Activated CD8-positive, alpha-beta T cell treated with anti-CD3 and anti-CD28 coated beads, Interleukin-2, amount 10 ng/mL, durations not matched to agents 7 days and 5 days (primary cell): Measurements from ENCODE around the gene MYORG. TPM values are rescaled to one million over a fixed set of nuclear protein-coding genes. Genes with fewer than 3 reads are reported as not detected.

Experiments
- ATAC-seq: fragments of 150-1000 bp; cut with Tn5 transposase; one replicate; pipeline ENCODE4 v1.10.0; 2021; ENCODE audit warnings: moderate library complexity
- CTCF ChIA-PET: fragments of 350-600 bp; sonication (Branson Sonifier 250); formaldehyde crosslinking; loops from one replicate; lab custom pipeline; 2021; ENCODE audit warnings: antibody characterized with exemption; lab: Charles Lee
- POLR2A ChIA-PET: fragments of 350-600 bp; sonication (Branson Sonifier 250); formaldehyde crosslinking; loops from one replicate; lab custom pipeline; 2021; ENCODE audit warnings: antibody characterized with exemption; lab: Charles Lee
- DNase-seq: peaks from one replicate; pipeline ENCODE4 v3.0.0-alpha.2; 2020
- H3K27ac Mint-ChIP-seq: one replicate; pipeline ENCODE4 v1.8.0; 2021; ENCODE audit warnings: mild to moderate bottlenecking, mixed read lengths
- H3K27me3 Mint-ChIP-seq: one replicate; pipeline ENCODE4 v1.8.0; 2021; ENCODE audit warnings: low read depth, mixed read lengths
- H3K36me3 Mint-ChIP-seq: one replicate; pipeline ENCODE4 v1.8.0; 2021; ENCODE audit warnings: low read depth, mixed read lengths
- H3K4me1 Mint-ChIP-seq: one replicate; pipeline ENCODE4 v1.8.0; 2021; ENCODE audit warnings: low read depth, mixed read lengths
- H3K4me3 Mint-ChIP-seq: one replicate; pipeline ENCODE4 v1.8.0; 2021; ENCODE audit warnings: mild to moderate bottlenecking, mixed read lengths
- H3K9me3 Mint-ChIP-seq: one replicate; pipeline ENCODE4 v1.8.0; 2022; ENCODE audit warnings: mixed read lengths; ENCODE audit not compliant: insufficient read depth
- total RNA-seq, 2 experiments: library from RNA; stranded (reverse); gene quantifications; one replicate each; pipeline ENCODE4 v1.2.3, GENCODE V29; 2021

Gene MYORG
- total RNA-seq, 2 experiments from 2014 or later: 8.8 to 9.1 TPM

- H3K27me3 Mint-ChIP-seq: no peaks in the 10 kb centered on the region
- ChIA-PET CTCF (no interaction called here), POLR2A (no interaction called here)
- DNase-seq (no peak), ATAC-seq (no peak)
- no peak overlapping the region for H3K27ac Mint-ChIP-seq
- H3K4me1 Mint-ChIP-seq: no peaks in the 10 kb centered on the region
- H3K9me3 Mint-ChIP-seq: no peaks in the 10 kb centered on the region
- no peaks in the 10 kb centered on the region for H3K36me3 Mint-ChIP-seq
- no peak overlapping the region for H3K4me3 Mint-ChIP-seq
Observed at GRCh38 chr9:34400686-34401602, 24.2 kb upstream of the MYORG start.

DNA sequence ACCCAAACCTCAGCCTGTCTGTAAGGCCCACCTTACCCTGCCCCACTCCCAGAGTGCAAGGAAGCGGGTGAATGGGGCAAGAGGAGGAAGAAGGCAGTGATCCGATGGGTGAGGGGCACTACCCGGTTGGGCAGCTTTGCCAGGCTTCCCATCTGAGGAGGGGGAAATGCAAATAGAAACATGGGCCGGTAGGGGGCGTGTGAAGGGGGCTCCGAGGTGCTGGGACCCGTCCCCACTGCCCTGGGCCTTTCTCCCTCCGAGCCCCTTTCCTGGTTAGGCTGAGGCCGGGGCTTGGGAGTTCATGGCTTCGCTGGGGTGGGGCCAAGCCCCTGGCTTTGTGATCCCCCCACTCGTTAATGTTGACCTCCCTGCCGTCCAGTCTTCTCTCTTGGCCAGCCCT, 23.6 kb upstream of the MYORG start:
- no peaks in the 10 kb centered on the region for H3K36me3 Mint-ChIP-seq
- H3K27ac Mint-ChIP-seq: no peak overlapping the region
- ChIA-PET CTCF (no interaction called here), POLR2A (no interaction called here)
- H3K4me3 Mint-ChIP-seq: no peak overlapping the region
- ATAC-seq (no peak), DNase-seq (no peak)
- H3K9me3 Mint-ChIP-seq: no peaks in the 10 kb centered on the region
- H3K27me3 Mint-ChIP-seq: no peaks in the 10 kb centered on the region
- H3K4me1 Mint-ChIP-seq: no peaks in the 10 kb centered on the region

- Mint-ChIP-seq H3K36me3 (no peaks in the 10 kb centered on the region), H3K27ac (no peak overlapping the region), H3K9me3 (no peaks in the 10 kb centered on the region), H3K27me3 (no peaks in the 10 kb centered on the region), H3K4me3 (no peak overlapping the region), H3K4me1 (no peaks in the 10 kb centered on the region)
- no peak for ATAC-seq
- DNase-seq: no peak
- ChIA-PET CTCF (no interaction called here), POLR2A (no interaction called here)
Observed at GRCh38 chr9:34399729-34400128, 23.0 kb upstream of the MYORG start.

DNA sequence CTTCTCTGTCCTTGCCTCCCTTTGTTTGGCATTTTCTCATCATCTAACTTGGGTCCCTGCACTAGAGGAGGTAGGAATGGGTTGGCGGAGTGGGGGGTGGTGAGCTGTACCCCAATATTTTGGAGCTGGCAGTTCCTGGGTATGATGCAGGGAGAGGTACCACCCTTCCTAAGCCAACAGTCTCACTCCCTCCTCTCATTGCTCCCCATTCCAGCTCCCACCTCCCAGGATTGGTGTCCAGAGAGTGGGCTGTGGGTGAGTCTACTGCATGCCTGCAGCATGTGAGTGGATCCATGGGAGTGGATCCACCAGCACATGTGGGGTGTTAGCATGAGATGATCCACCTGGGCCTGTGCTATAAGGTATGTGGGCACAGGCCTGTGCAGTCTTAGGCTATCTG, 22.2 kb upstream of the MYORG start:
- no peak overlapping the region for H3K27ac Mint-ChIP-seq
- CTCF ChIA-PET: no interaction called here
- no peak for ATAC-seq

DNA sequence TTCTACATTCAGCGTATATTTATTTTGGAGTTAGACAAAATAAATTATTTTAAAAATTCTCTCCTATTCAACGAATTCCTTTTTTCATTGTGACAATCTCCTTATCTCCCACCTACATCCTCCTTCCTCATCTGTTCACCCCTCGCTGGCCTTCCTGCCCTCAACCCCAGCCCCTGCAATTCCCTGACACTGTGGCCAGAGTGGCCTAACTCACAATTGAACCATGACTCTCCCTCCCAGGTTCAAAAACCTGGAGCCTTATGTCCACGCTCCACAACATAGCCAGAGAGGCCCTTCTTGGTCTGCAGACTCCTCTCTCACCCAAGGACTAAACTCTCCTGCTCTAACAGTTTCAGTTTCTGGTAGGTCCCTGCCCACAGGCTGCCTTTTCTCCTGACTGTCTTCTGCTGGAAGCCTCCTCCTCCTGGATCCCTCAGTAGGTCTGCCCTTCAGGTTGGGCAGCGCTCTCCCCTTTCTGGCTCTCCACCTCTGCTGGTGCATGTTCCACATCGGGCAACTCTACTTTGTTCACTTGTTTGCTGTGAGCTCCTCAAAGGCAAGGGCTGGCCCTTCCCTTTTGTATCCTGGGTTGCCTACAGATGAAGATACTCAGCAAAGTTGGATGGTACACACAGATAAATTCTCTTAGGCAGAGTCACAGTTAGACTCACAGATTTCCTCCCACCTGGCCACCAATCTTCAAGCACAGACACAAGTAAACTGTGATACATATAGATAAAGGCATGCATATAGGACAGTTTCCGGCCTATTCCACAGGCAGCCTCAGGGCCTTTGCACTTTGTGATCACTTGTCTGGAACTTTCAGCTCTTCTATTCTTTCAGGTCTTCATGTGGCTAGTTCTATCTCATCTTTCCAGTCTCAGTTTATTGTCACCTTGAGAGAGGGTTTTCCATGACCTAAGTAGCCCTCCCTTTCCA, 19.8 kb upstream of the MYORG start:
- no peaks in the 10 kb centered on the region for H3K36me3 Mint-ChIP-seq
- DNase-seq: no peak

More for the DNA sequence above, 22.2 kb upstream of the MYORG start:
- Mint-ChIP-seq H3K36me3 (no peaks in the 10 kb centered on the region), H3K4me1 (no peaks in the 10 kb centered on the region), H3K27me3 (no peaks in the 10 kb centered on the region), H3K4me3 (no peak overlapping the region), H3K9me3 (no peaks in the 10 kb centered on the region)
- no peak for DNase-seq
- POLR2A ChIA-PET: no interaction called here

DNA sequence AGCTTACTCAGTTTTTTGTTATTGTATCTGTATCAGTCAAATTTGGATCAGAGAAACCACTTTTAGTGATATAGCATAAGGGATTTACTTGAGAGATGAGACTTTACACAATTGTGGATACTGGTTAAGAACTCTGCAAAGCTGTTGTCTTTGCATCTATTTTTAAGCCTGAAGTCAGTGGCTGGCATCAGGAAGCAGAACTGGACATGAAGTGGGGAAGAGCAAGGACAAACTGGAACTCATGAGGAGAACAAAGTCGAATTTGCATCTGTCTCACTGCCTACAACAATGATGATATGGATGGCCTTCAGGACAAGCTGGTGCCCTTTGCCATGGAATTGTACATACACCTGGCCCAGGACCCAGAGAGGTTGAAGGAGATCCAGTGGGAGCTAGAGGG, 15.8 kb upstream of the MYORG start:
- H3K36me3 Mint-ChIP-seq: no peaks in the 10 kb centered on the region
- no peak for DNase-seq
- H3K4me1 Mint-ChIP-seq: no peaks in the 10 kb centered on the region
- CTCF ChIA-PET: interaction anchor here (1.0 to 1.3 kb wide), 2 partner anchors 11 to 60 kb away, joined by 3 to 6 read pairs; no protein-coding TSS in a partner anchor
- POLR2A ChIA-PET: no interaction called here
- H3K27me3 Mint-ChIP-seq: peaks cover 27% of the 10 kb centered on the region
- no peak overlapping the region for H3K27ac Mint-ChIP-seq
- no peak overlapping the region for H3K4me3 Mint-ChIP-seq
- ATAC-seq: no peak
- no peaks in the 10 kb centered on the region for H3K9me3 Mint-ChIP-seq

More for the DNA sequence above, 19.8 kb upstream of the MYORG start:
- H3K4me3 Mint-ChIP-seq: no peak overlapping the region
- ChIA-PET POLR2A (no interaction called here), CTCF (no interaction called here)
- no peaks in the 10 kb centered on the region for H3K9me3 Mint-ChIP-seq
- no peaks in the 10 kb centered on the region for H3K4me1 Mint-ChIP-seq
- H3K27me3 Mint-ChIP-seq: peaks cover 18% of the 10 kb centered on the region
- H3K27ac Mint-ChIP-seq: no peak overlapping the region
- no peak for ATAC-seq

- DNase-seq (no peak), ATAC-seq (no peak)
- H3K27ac Mint-ChIP-seq: no peak overlapping the region
- no peaks in the 10 kb centered on the region for H3K9me3 Mint-ChIP-seq
- H3K27me3 Mint-ChIP-seq: peaks cover 15% of the 10 kb centered on the region
- CTCF ChIA-PET: interaction anchor here (2.3 kb wide), 1 partner anchor 17 kb away, joined by 10 read pairs; no protein-coding TSS in a partner anchor
- H3K4me1 Mint-ChIP-seq: no peaks in the 10 kb centered on the region
- no peaks in the 10 kb centered on the region for H3K36me3 Mint-ChIP-seq
- POLR2A ChIA-PET: no interaction called here
- H3K4me3 Mint-ChIP-seq: no peak overlapping the region
Observed at GRCh38 chr9:34387239-34387638, 10.5 kb upstream of the MYORG start.

DNA sequence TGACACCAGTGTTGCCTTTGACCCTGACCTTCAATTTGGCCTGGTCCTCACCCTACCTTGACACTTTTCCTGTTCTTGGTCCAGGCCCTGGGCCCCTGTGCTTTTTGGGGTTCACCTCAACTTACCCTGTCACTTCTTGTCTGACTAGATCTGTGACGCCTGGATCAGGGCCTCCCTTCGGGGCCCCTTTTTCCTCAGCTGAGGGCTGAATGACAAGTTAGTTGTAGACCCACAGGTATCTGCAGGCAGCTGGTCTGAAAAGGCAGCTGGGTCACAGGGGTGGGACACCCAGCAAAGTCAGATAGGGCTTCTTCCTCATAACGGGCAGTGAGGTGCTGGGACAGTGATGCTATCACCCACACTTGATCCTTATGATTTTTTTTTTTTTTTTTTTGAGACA, 10.0 kb upstream of the MYORG start:
- no peak overlapping the region for H3K4me3 Mint-ChIP-seq

GRCh38 chr9:34385561-34386230, 9.0 kb upstream of the MYORG start:
- Mint-ChIP-seq H3K4me3 (no peak overlapping the region), H3K27me3 (peaks cover 10% of the 10 kb centered on the region), H3K36me3 (no peaks in the 10 kb centered on the region), H3K27ac (no peak overlapping the region), H3K9me3 (no peaks in the 10 kb centered on the region), H3K4me1 (peaks cover 10% of the 10 kb centered on the region)
- DNase-seq (no peak), ATAC-seq (no peak)
- POLR2A ChIA-PET: no interaction called here
- CTCF ChIA-PET: no interaction called here

More for the DNA sequence above, 10.0 kb upstream of the MYORG start:
- no peak for ATAC-seq
- H3K27ac Mint-ChIP-seq: no peak overlapping the region
- no peaks in the 10 kb centered on the region for H3K9me3 Mint-ChIP-seq
- POLR2A ChIA-PET: no interaction called here
- no peak for DNase-seq
- no peaks in the 10 kb centered on the region for H3K36me3 Mint-ChIP-seq
- peaks cover 12% of the 10 kb centered on the region for H3K27me3 Mint-ChIP-seq
- H3K4me1 Mint-ChIP-seq: peaks cover under 1% of the 10 kb centered on the region
- CTCF ChIA-PET: interaction anchor here (2.3 kb wide), 1 partner anchor 17 kb away, joined by 10 read pairs; no protein-coding TSS in a partner anchor

DNA sequence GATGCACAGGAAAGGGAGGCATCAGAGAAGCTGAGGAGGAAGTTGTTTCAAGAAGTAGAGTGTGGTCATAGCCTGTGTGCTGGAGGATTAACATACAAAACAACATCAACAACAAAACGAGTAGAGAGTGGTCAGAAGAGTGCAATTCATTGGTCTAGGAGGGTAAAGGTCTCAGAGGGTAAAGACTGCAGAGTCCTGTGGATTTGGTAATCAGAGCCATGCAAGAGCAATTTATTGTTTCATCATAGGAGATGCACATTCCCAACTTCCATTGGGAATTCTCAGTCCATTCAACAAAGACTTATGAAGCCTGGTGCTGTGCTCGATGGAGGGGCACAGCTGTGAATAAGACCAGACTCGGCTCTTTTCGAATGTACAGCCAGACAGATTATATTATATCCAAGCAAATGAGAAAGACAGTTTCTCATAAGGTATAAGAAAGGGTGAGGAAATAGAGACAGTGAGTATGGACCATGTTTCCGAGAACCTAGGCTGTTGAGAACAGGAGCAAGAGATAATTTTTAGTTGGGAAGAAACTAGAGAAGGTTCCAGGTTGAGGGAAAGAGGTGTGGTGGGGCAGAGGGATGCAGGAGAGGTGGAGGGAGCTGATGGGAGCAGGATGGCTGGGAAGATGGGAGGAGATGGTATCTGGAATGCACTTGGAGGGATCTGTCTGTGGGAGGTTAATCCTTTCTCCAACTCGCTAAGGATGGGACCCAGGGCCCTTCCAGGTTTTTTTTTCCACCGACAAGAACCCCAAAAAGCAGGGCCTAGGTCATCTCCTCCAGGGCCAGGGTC, 7.9 kb upstream of the MYORG start:
- no peak for DNase-seq
- ATAC-seq: no peak
- H3K27me3 Mint-ChIP-seq: peaks cover 10% of the 10 kb centered on the region
- peaks cover 20% of the 10 kb centered on the region for H3K4me1 Mint-ChIP-seq
- H3K36me3 Mint-ChIP-seq: no peaks in the 10 kb centered on the region
- H3K27ac Mint-ChIP-seq: no peak overlapping the region
- no peaks in the 10 kb centered on the region for H3K9me3 Mint-ChIP-seq
- ChIA-PET POLR2A (no interaction called here), CTCF (no interaction called here)
- no peak overlapping the region for H3K4me3 Mint-ChIP-seq

DNA sequence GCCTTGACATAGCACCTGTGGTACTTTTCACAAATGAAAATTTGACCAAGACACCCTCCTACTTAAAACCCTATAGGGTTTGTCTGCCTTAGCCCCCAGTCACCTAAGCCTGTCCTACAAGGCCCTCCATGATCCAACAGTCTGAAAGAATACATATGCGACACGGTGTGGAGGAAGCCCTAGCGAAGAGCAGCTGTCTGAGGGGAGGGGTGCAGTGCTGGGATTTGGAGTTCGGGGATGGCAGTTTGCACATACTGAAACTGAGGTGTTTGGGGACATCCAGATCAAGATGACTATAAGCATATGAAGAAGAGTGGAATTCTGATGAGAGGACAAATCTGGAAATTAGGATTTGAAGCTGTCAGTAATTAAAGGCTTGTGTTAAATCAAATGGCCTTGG, 7.2 kb upstream of the MYORG start:
- H3K4me1 Mint-ChIP-seq: peaks cover 25% of the 10 kb centered on the region
- H3K36me3 Mint-ChIP-seq: no peaks in the 10 kb centered on the region
- H3K27ac Mint-ChIP-seq: no peak overlapping the region
- ChIA-PET POLR2A (no interaction called here), CTCF (interaction anchor here (1.2 kb wide), 1 partner anchor 50 kb away, joined by 3 read pairs; no protein-coding TSS in a partner anchor)
- DNase-seq (peak; percentile 1), ATAC-seq (no peak)
- no peak overlapping the region for H3K4me3 Mint-ChIP-seq
- H3K9me3 Mint-ChIP-seq: no peaks in the 10 kb centered on the region
- H3K27me3 Mint-ChIP-seq: peaks cover 7% of the 10 kb centered on the region
